22Rv1 (cell line): ENCODE results near the gene KREMEN2.

Experiments
- H3K27ac ChIP-seq: fragments of 450-650 bp; 2 replicates; pipeline ENCODE4 v1.5.1; 2017
- CTCF ChIP-seq: fragments of 450-650 bp; IDR thresholded peaks from 2 replicates; pipeline ENCODE4 v1.5.1; 2017; ENCODE audit warnings: mild to moderate bottlenecking
- ZFX ChIP-seq: fragments of 450-650 bp; IDR thresholded peaks from 2 replicates; pipeline ENCODE4 v1.6.1; 2017; ENCODE audit warnings: antibody characterized with exemption, borderline replicate concordance

KREMEN2 gene

GRCh38 chr16:2967721-2968161 is 3.7 kb downstream of the KREMEN2 start:
- TF ChIP-seq CTCF (no peak), ZFX (no peak)
- peak overlapping the region; percentile 99 for H3K27ac ChIP-seq

GRCh38 chr16:2968368-2968737 is 4.3 kb downstream of the KREMEN2 start:
- H3K27ac ChIP-seq = peak overlapping the region; percentile 99

GRCh38 chr16:2968738-2969544 is 4.9 kb downstream of the KREMEN2 start, which contains the start of gene PAQR4:
TSS of gene PAQR4 (plus strand) at chr16:2969348. CDS start at chr16:2969675, 327 bp downstream.
- H3K27ac ChIP-seq = peak within 1 kb of the TSS; percentile 99
- no peak for TF ChIP-seq ZFX

More at GRCh38 chr16:2968368-2968737, 4.3 kb downstream of the KREMEN2 start:
- TF ChIP-seq CTCF (no peak), ZFX (no peak)

GRCh38 chr16:2969545-2970521 is 5.8 kb downstream of the KREMEN2 start:
- peak overlapping the region; percentile 99 for H3K27ac ChIP-seq
- no peak for TF ChIP-seq ZFX
- peak; percentile 45 for TF ChIP-seq CTCF

- peak overlapping the region; percentile 99 for H3K27ac ChIP-seq
- TF ChIP-seq CTCF = no peak
- TF ChIP-seq ZFX = no peak
Observed at GRCh38 chr16:2970563-2970962, 6.5 kb downstream of the KREMEN2 start.

- no peak for TF ChIP-seq CTCF
- TF ChIP-seq ZFX = no peak
- H3K27ac ChIP-seq = peak overlapping the region; percentile 99
Observed at GRCh38 chr16:2971134-2971984, 7.3 kb downstream of the KREMEN2 start.
